Gastroesophageal sphincter (tissue), 4 donors: ENCODE measurements around the gene WNK2. TPM values are rescaled to one million over a fixed set of nuclear protein-coding genes. Genes with fewer than 3 reads are reported as not detected.
"Not testable (repeated sequence)": the region's sequence is repeated elsewhere in the genome, so short reads cannot be mapped to it uniquely, and the experiment has no call there.

ENCODE experiments used
- ATAC-seq: fragments of 150-250 bp; one replicate; pipeline ENCODE4 v1.9.1; 2016; ENCODE audit warnings: mild to moderate bottlenecking, moderate library complexity
- H3K27ac ChIP-seq, 4 donors: fragments of 200-600 bp; sonication (generic) in 3 of 4; 1 replicate in 3 of 4; 2 replicates in 1 of 4; pipeline ENCODE4 v1.5.1; 2016 to 2019
- H3K27me3 ChIP-seq: fragments of 200-600 bp; sonication (generic); one replicate; pipeline ENCODE4 v1.5.1; 2019
- H3K36me3 ChIP-seq, 2 donors: fragments of 200-600 bp; sonication (generic); one replicate each; pipeline ENCODE4 v1.5.1; 2019; ENCODE audit warnings: control low read depth in 1 of 2
- H3K4me1 ChIP-seq, 3 donors: fragments of 200-600 bp; sonication (generic); 1 replicate in 2 of 3; 2 replicates in 1 of 3; pipeline ENCODE4 v1.5.1; 2016 to 2019; ENCODE audit warnings: control low read depth in 2 of 3
- H3K4me3 ChIP-seq, 2 donors: fragments of 200-600 bp; sonication (generic); one replicate each; pipeline ENCODE4 v1.5.1; 2019; ENCODE audit warnings: mild to moderate bottlenecking in 1 of 2, moderate library complexity in 1 of 2
- H3K9me3 ChIP-seq, 3 donors: fragments of 200-600 bp; sonication (generic); one replicate each; pipeline ENCODE4 v1.5.1; 2017 to 2019; ENCODE audit warnings: control low read depth in 2 of 3
- EP300 ChIP-seq: sonication (generic); formaldehyde crosslinking; IDR thresholded peaks from one replicate; pipeline ENCODE4 v1.6.1; 2017; ENCODE audit warnings: antibody characterized with exemption, mild to moderate bottlenecking
- POLR2A ChIP-seq, 2 donors: fragments of 450-650 bp; IDR thresholded peaks; one replicate each; pipeline ENCODE4 v1.6.1; 2017; ENCODE audit warnings: antibody characterized with exemption in 2 of 2, mild to moderate bottlenecking in 2 of 2, moderate library complexity in 1 of 2
- POLR2AphosphoS5 ChIP-seq: sonication (generic); formaldehyde crosslinking; IDR thresholded peaks from one replicate; pipeline ENCODE4 v1.6.1; 2017; ENCODE audit warnings: antibody characterized with exemption
- WGBS, 2 donors: methylation state at CpG; one replicate each; pipeline ENCODE4 v1.1.5; 2018; ENCODE audit warnings: low coverage in 1 of 2; 5-methylcytosine and 5-hydroxymethylcytosine counted together
- total RNA-seq, 4 donors: library from RNA; depleted of rRNA; stranded (reverse); fragments of >200 nt; gene quantifications; one replicate each; pipeline ENCODE4 v1.1.0, GENCODE V29; 2016
- TF ChIP-seq, protein P1 (sequence below), 4 experiments: fragments of 200-600 bp in 2 of 4; fragments of 450-650 bp in 2 of 4; sonication (generic) in 1 of 4; IDR thresholded peaks; one replicate each; pipeline ENCODE4 v1.5.1; 2017 to 2019; ENCODE audit warnings: antibody characterized with exemption in 4 of 4, mild to moderate bottlenecking in 2 of 4, moderate library complexity in 2 of 4

WNK2 gene
- total RNA-seq, 4 donors from 2014 or later = 26.8 to 104 (median 48.6) TPM

DNA sequence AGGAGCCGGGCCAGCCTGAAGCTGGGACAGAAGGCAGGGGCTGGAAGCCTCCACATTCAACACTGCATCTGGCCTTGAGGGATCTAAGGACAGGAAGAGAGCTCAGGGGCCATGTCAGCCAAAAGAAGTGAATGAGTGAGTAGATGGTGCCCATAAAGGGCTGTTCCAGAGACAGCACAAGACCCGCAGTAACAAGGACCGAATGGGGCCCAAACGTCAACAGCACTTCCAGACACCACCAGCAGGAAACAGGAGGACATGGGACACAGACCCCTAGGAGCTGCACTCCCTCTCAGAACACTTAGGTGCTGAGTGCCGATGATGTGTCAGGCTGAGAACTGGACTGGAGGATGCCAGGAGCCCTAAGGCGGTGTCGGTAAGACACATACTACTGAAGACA lies 152.8 kb downstream of the WNK2 start:
- Histone ChIP-seq H3K9me3 (peaks cover 0 to 9% (median 0%) of the 10 kb centered on the region in 3 donors), H3K27me3 (no peaks in the 10 kb centered on the region), H3K27ac (no peak overlapping the region), H3K4me1 (no peaks in the 10 kb centered on the region), H3K36me3 (no peaks in the 10 kb centered on the region), H3K4me3 (no peak overlapping the region)
- no peak for TF ChIP-seq EP300
- TF ChIP-seq POLR2AphosphoS5 = no peak
- no peak for TF ChIP-seq POLR2A (IDR thresholded peaks at IDR 0.05)
- TF ChIP-seq, protein P1, sequence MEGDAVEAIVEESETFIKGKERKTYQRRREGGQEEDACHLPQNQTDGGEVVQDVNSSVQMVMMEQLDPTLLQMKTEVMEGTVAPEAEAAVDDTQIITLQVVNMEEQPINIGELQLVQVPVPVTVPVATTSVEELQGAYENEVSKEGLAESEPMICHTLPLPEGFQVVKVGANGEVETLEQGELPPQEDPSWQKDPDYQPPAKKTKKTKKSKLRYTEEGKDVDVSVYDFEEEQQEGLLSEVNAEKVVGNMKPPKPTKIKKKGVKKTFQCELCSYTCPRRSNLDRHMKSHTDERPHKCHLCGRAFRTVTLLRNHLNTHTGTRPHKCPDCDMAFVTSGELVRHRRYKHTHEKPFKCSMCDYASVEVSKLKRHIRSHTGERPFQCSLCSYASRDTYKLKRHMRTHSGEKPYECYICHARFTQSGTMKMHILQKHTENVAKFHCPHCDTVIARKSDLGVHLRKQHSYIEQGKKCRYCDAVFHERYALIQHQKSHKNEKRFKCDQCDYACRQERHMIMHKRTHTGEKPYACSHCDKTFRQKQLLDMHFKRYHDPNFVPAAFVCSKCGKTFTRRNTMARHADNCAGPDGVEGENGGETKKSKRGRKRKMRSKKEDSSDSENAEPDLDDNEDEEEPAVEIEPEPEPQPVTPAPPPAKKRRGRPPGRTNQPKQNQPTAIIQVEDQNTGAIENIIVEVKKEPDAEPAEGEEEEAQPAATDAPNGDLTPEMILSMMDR (IDR thresholded peaks at IDR 0.05) = no peak
- no peak for ATAC-seq
- WGBS, 2 donors = 79 to 81% methylated on average over 6 of the region's 7 CpGs

- not testable (repeated sequence) for H3K27ac ChIP-seq, H3K9me3 ChIP-seq, H3K4me1 ChIP-seq, ATAC-seq, H3K36me3 ChIP-seq, H3K27me3 ChIP-seq, H3K4me3 ChIP-seq
- 80% methylated on average over 1 of the region's 1 CpG; no CpG with 5 or more reads in 1 of the 2 donors for WGBS, 2 donors
Observed at GRCh38 chr9:93338196-93338595, 154.3 kb downstream of the WNK2 start.

DNA sequence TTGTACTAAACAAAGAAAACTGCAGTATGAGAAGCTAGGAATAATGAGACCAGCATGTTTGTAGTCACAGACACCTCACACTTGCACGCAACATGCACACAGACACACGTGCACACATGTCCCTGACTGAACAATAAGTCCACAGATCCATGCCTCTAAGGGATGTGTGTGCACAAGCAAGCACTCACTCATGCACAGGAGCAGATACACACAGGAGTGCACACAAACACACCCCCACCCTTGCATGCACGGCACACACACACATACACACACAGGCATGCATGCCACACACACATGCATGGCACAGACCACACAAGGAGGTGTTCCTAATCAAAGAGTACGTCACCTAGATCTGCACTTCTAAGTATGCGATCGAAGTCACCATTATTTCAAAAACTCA lies 156.2 kb downstream of the WNK2 start:
- Histone ChIP-seq H3K36me3 (no peaks in the 10 kb centered on the region), H3K27me3 (no peaks in the 10 kb centered on the region), H3K27ac (no peak overlapping the region), H3K4me3 (no peak overlapping the region), H3K9me3 (peaks cover 0 to 9% (median 0%) of the 10 kb centered on the region in 3 donors), H3K4me1 (no peaks in the 10 kb centered on the region)
- TF ChIP-seq, protein P1 (IDR thresholded peaks at IDR 0.05) = no peak
- TF ChIP-seq POLR2AphosphoS5 (no peak), POLR2A (IDR thresholded peaks at IDR 0.05) (no peak)
- WGBS, 2 donors = 88 to 92% methylated on average over 5 of the region's 6 CpGs
- ATAC-seq = no peak

DNA sequence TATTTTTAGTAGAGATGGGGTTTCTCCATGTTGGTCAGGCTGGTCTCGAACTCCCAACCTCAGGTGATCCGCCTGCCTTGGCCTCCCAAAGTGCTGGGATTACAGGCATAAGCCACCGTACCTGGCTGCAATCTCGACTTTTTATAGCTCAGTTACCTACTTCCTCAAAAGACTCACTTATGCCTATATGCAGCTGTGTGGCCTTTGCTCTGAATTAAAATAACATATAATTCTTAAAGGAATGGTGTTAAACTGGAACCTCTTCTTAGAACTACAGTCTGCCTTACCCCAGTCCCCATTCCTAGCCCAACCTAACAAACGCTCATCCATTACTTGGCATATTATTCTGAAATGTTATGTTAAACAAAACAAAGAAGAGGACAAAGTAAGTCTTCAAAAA lies 157.9 kb downstream of the WNK2 start:
- H3K36me3 ChIP-seq, H3K27ac ChIP-seq, ATAC-seq, H3K9me3 ChIP-seq, H3K4me3 ChIP-seq, H3K27me3 ChIP-seq: not testable (repeated sequence)
- WGBS, 2 donors = 82 to 84% methylated on average over 4 to 5 of the region's 5 CpGs
- H3K4me1 ChIP-seq = peaks cover 0 to 15% (median 0%) of the 10 kb centered on the region in 3 donors

DNA sequence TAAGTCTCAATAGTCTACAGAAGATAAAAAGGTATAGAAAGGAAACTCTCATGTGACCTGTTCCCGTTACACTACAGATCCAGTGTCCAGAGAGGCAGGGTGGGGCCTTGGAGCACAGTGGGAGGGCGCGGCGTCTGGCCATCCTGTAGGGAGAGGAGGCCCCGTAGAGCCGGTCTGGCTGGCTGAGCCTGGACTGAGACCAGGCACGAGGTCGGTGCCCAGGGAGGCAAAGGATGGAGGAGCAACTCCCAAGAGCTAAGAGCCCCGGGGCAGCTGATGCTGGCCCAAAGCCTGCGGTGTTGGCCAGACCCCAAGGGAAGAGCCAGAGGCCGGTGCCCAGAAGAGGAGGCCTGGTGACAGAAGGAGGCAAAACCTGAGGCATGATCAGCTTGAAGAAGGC lies 158.5 kb downstream of the WNK2 start:
- not testable (repeated sequence) for H3K9me3 ChIP-seq, H3K27ac ChIP-seq, H3K4me3 ChIP-seq, H3K27me3 ChIP-seq, ATAC-seq, H3K36me3 ChIP-seq
- H3K4me1 ChIP-seq = peaks cover 0 to 15% (median 0%) of the 10 kb centered on the region in 3 donors
- WGBS, 2 donors = 81% methylated on average over 6 of the region's 11 CpGs; no CpG with 5 or more reads in 1 of the 2 donors

GRCh38 chr9:93343663-93344062 lies 159.7 kb downstream of the WNK2 start:
- Histone ChIP-seq H3K4me1 (peaks cover 0 to 15% (median 0%) of the 10 kb centered on the region in 3 donors), H3K27me3 (no peaks in the 10 kb centered on the region), H3K9me3 (peaks cover 0 to 1% (median 0%) of the 10 kb centered on the region in 3 donors), H3K36me3 (no peaks in the 10 kb centered on the region), H3K4me3 (no peak overlapping the region), H3K27ac (no peak overlapping the region)
- ATAC-seq = no peak
- 47 to 65% methylated on average over 2 to 9 of the region's 9 CpGs for WGBS, 2 donors
- TF ChIP-seq POLR2AphosphoS5 (no peak), EP300 (no peak), POLR2A (IDR thresholded peaks at IDR 0.05) (no peak)
- TF ChIP-seq, protein P1 (IDR thresholded peaks at IDR 0.05) = no peak
